PFSK-1 (cell line): ENCODE data around the gene LLPH.

Experiments used
- POLR2AphosphoS5 ChIP-seq: IDR thresholded peaks from 2 replicates; pipeline ENCODE4 v1.6.1; 2012; ENCODE audit warnings: low read depth, mild to moderate bottlenecking, control low read depth, low read length, moderate library complexity
- TAF1 ChIP-seq: IDR thresholded peaks from 2 replicates; pipeline ENCODE4 v1.6.1; 2012; ENCODE audit warnings: low read length, control low read depth, borderline replicate concordance; ENCODE audit not compliant: insufficient read depth
- TF ChIP-seq, protein P1 (sequence below), 2 experiments: IDR thresholded peaks; 2 replicates each; pipeline versions ENCODE4 v1.6.1 to v1.8.0; 2011 to 2012; ENCODE audit warnings: low read depth in 2 of 2, low read length in 2 of 2, control low read depth in 1 of 2, inconsistent platforms in 1 of 2, mild to moderate bottlenecking in 1 of 2, moderate library complexity in 1 of 2; ENCODE audit not compliant: insufficient read depth in 1 of 2

DNA sequence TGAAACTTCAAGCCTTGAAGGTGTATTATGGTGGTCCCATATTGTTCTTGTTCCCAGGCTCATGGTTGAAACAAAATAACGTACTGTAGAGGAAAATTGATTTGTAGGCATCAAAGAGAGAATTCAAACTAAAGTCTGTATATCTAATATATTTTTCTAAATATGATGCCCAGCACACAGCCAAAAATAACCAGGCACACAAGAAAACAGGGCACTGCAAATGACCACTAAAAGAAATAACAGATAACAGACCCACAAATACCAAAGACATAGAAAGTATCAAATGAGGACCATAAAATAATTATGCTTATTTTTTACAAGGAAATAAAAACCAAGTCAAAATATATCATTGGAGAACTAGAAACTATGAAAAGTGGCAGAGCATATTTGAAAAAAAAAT lies 46.8 kb downstream of the LLPH start:
- TF ChIP-seq TAF1 (no peak), POLR2AphosphoS5 (no peak)
- TF ChIP-seq, protein P1, sequence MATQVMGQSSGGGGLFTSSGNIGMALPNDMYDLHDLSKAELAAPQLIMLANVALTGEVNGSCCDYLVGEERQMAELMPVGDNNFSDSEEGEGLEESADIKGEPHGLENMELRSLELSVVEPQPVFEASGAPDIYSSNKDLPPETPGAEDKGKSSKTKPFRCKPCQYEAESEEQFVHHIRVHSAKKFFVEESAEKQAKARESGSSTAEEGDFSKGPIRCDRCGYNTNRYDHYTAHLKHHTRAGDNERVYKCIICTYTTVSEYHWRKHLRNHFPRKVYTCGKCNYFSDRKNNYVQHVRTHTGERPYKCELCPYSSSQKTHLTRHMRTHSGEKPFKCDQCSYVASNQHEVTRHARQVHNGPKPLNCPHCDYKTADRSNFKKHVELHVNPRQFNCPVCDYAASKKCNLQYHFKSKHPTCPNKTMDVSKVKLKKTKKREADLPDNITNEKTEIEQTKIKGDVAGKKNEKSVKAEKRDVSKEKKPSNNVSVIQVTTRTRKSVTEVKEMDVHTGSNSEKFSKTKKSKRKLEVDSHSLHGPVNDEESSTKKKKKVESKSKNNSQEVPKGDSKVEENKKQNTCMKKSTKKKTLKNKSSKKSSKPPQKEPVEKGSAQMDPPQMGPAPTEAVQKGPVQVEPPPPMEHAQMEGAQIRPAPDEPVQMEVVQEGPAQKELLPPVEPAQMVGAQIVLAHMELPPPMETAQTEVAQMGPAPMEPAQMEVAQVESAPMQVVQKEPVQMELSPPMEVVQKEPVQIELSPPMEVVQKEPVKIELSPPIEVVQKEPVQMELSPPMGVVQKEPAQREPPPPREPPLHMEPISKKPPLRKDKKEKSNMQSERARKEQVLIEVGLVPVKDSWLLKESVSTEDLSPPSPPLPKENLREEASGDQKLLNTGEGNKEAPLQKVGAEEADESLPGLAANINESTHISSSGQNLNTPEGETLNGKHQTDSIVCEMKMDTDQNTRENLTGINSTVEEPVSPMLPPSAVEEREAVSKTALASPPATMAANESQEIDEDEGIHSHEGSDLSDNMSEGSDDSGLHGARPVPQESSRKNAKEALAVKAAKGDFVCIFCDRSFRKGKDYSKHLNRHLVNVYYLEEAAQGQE (IDR thresholded peaks at IDR 0.05; ENCODE audit: insufficient read depth in 1 of 2, low read depth in 2 of 2, low read length in 2 of 2), result no peak
